Stomach (tissue), 9 donors: ENCODE results near the gene RBBP9. TPM values are rescaled to one million over a fixed set of nuclear protein-coding genes. Genes with fewer than 3 reads are reported as not detected.

Source experiments
- DNase-seq, 2 donors: peaks; one replicate each; pipeline versions ENCODE4 v3.0.0 to v3.0.0-alpha.2; 2013 to 2019
- H3K27ac ChIP-seq, 5 donors: fragments of 200-600 bp in 4 of 5; sonication (generic) in 4 of 5; one replicate each; pipeline ENCODE4 v1.5.1; 2013 to 2019; ENCODE audit warnings: mild to moderate bottlenecking in 1 of 5, moderate library complexity in 1 of 5
- H3K27me3 ChIP-seq, 3 donors: fragments of 200-600 bp; sonication (generic); one replicate each; pipeline ENCODE4 v1.5.1; 2017 to 2019; ENCODE audit warnings: mixed run types in 1 of 3
- H3K36me3 ChIP-seq, 4 donors: fragments of 200-600 bp; sonication (generic); 1 replicate in 3 of 4; 2 replicates in 1 of 4; pipeline ENCODE4 v1.5.1; 2016 to 2019
- H3K4me1 ChIP-seq, 4 donors: fragments of 200-600 bp; sonication (generic); one replicate each; pipeline ENCODE4 v1.5.1; 2016 to 2019
- H3K4me3 ChIP-seq, 4 donors: fragments of 200-600 bp; sonication (generic) in 3 of 4; one replicate each; pipeline ENCODE4 v1.5.1; 2016 to 2019; ENCODE audit warnings: mild to moderate bottlenecking in 1 of 4
- H3K9me3 ChIP-seq, 4 donors: fragments of 200-600 bp; sonication (generic); one replicate each; pipeline ENCODE4 v1.5.1; 2016 to 2019
- CTCF ChIP-seq, 7 experiments: fragments of 450-650 bp in 4 of 7; fragments of 200-600 bp in 3 of 7; sonication (generic) in 3 of 7; IDR thresholded peaks; one replicate each; pipeline ENCODE4 v1.5.1; 2016 to 2019; ENCODE audit warnings: antibody characterized with exemption in 7 of 7, control low read depth in 2 of 7, mild to moderate bottlenecking in 1 of 7
- EP300 ChIP-seq: sonication (generic); formaldehyde crosslinking; IDR thresholded peaks from one replicate; pipeline ENCODE4 v1.6.1; 2017; ENCODE audit warnings: antibody characterized with exemption
- POLR2A ChIP-seq, 4 donors: fragments of 450-650 bp; IDR thresholded peaks; one replicate each; pipeline ENCODE4 v1.6.1; 2016; ENCODE audit warnings: antibody characterized with exemption in 4 of 4, control low read depth in 2 of 4, mild to moderate bottlenecking in 1 of 4, moderate library complexity in 1 of 4
- POLR2AphosphoS5 ChIP-seq, 3 donors: sonication (generic); formaldehyde crosslinking; IDR thresholded peaks; one replicate each; pipeline ENCODE4 v1.6.1; 2016; ENCODE audit warnings: antibody characterized with exemption in 3 of 3
- WGBS, 5 donors: extraction: QIAGEN DNeasy Blood & Tissue Kit in 3 of 5; methylation state at CpG; one replicate each; pipeline versions ENCODE4 v1.1.5 to v1.1.7; 2013 to 2018; 5-methylcytosine and 5-hydroxymethylcytosine counted together
- intact Hi-C: fragments of 100-400 bp; cut with DNase I; formaldehyde crosslinking; loops from one replicate; pipeline ENCODE4 v1.15.1; 2023; ENCODE audit warnings: low total_unique reads
- polyA plus RNA-seq, 3 donors: library from polyadenylated mRNA; stranded (reverse); fragments of 200-250 nt; gene quantifications; one replicate each; pipeline ENCODE4 v1.2.3, GENCODE V29; 2013
- total RNA-seq, 5 donors: library from RNA; depleted of rRNA; stranded (reverse); fragments of >200 nt; gene quantifications; one replicate each; pipeline versions ENCODE4 v1.1.0 to v1.2.3, GENCODE V29; 2014 to 2016
- donor health status: healthy with polysubstance abuse.
- donor health status: Bipolar disorder and iron deficiency.
- donor health status: healthy.

RBBP9 gene
- total and polyA plus RNA-seq, 8 donors: 0.58 to 20.7 (median 5.0) TPM

- no peaks in the 10 kb centered on the region for H3K9me3 ChIP-seq
- no peak for TF ChIP-seq POLR2A (IDR thresholded peaks at IDR 0.05)
- no peak for TF ChIP-seq POLR2AphosphoS5 (IDR thresholded peaks at IDR 0.05)
- no peak for TF ChIP-seq CTCF (IDR thresholded peaks at IDR 0.05)
- TF ChIP-seq EP300: no peak
- WGBS, 5 donors: 76 to 86% (median 82%) methylated on average over 5 of the region's 5 CpGs
Observed at GRCh38 chr20:18541741-18542140, 44.7 kb upstream of the RBBP9 start.

GRCh38 chr20:18537651-18538050 is 40.6 kb upstream of the RBBP9 start:
- 95 to 100% (median 97%) methylated on average over 2 of the region's 2 CpGs for WGBS, 5 donors
- Histone ChIP-seq H3K27ac (no peak overlapping the region), H3K9me3 (no peaks in the 10 kb centered on the region), H3K4me1 (peaks cover 0 to 11% (median 0%) of the 10 kb centered on the region in 4 donors), H3K27me3 (no peaks in the 10 kb centered on the region), H3K36me3 (peaks cover 36 to 98% (median 97%) of the 10 kb centered on the region in 4 donors), H3K4me3 (no peak overlapping the region)
- TF ChIP-seq POLR2AphosphoS5 (IDR thresholded peaks at IDR 0.05) (no peak), CTCF (IDR thresholded peaks at IDR 0.05) (no peak), EP300 (no peak), POLR2A (IDR thresholded peaks at IDR 0.05) (no peak)
- intact Hi-C loops: no loop called here
- no peak for DNase-seq

More at GRCh38 chr20:18541741-18542140, 44.7 kb upstream of the RBBP9 start:
- H3K4me3 ChIP-seq: no peak overlapping the region
- DNase-seq: no peak
- peaks cover 0 to 5% (median 2%) of the 10 kb centered on the region in 4 donors for H3K4me1 ChIP-seq
- peaks cover 31 to 98% (median 98%) of the 10 kb centered on the region in 4 donors for H3K36me3 ChIP-seq
- intact Hi-C loops: no loop called here
- no peaks in the 10 kb centered on the region for H3K27me3 ChIP-seq
- no peak overlapping the region for H3K27ac ChIP-seq

- WGBS, 5 donors: 40 to 66% (median 48%) methylated on average over 6 of the region's 6 CpGs
- H3K27me3 ChIP-seq: no peaks in the 10 kb centered on the region
- peak overlapping the region in 1 of 5 donors; percentile 1 for H3K27ac ChIP-seq
- H3K9me3 ChIP-seq: no peaks in the 10 kb centered on the region
- no peak overlapping the region for H3K4me3 ChIP-seq
- peaks cover 49 to 98% (median 97%) of the 10 kb centered on the region in 4 donors for H3K36me3 ChIP-seq
- H3K4me1 ChIP-seq: peaks cover 0 to 11% (median 0%) of the 10 kb centered on the region in 4 donors
- TF ChIP-seq POLR2AphosphoS5 (IDR thresholded peaks at IDR 0.05) (peak in 1 of 3 donors; percentile 54), CTCF (IDR thresholded peaks at IDR 0.05) (no peak), EP300 (no peak), POLR2A (IDR thresholded peaks at IDR 0.05) (no peak)
- peak; percentile 20 to 29 for DNase-seq
- intact Hi-C loops: no loop called here
Observed at GRCh38 chr20:18533978-18534644, 37.1 kb upstream of the RBBP9 start.

- no peak for TF ChIP-seq POLR2A (IDR thresholded peaks at IDR 0.05)
- no peak for TF ChIP-seq EP300
- no peak for TF ChIP-seq POLR2AphosphoS5 (IDR thresholded peaks at IDR 0.05)
- TF ChIP-seq CTCF (IDR thresholded peaks at IDR 0.05): no peak
- WGBS, 5 donors: 15 to 48% (median 24%) methylated on average over 1 of the region's 1 CpG
- no peak overlapping the region for H3K4me3 ChIP-seq
- H3K36me3 ChIP-seq: peaks cover 55 to 98% (median 97%) of the 10 kb centered on the region in 4 donors
- H3K27me3 ChIP-seq: no peaks in the 10 kb centered on the region
- no peaks in the 10 kb centered on the region for H3K9me3 ChIP-seq
- no peak for DNase-seq
- H3K4me1 ChIP-seq: peaks cover 0 to 11% (median 0%) of the 10 kb centered on the region in 4 donors
- no peak overlapping the region for H3K27ac ChIP-seq
- intact Hi-C loops: no loop called here
Observed at GRCh38 chr20:18533491-18533890, 36.5 kb upstream of the RBBP9 start.
